Lung (tissue), 12 donors: ENCODE measurements around the gene MARCHF3. TPM values are rescaled to one million over a fixed set of nuclear protein-coding genes. Genes with fewer than 3 reads are reported as not detected.

Experiments used
- ATAC-seq: fragments of 200-7000 bp; cut with Tn5 transposase; one replicate; pipeline ENCODE4 v1.9.1; 2020; ENCODE audit warnings: moderate number of reproducible peaks; ENCODE audit not compliant: insufficient read depth, low FRiP score
- DNase-seq, 3 donors: peaks; one replicate each; pipeline ENCODE4 v3.0.0-alpha.2; 2013 to 2017
- H3K27ac ChIP-seq, 2 donors: one replicate each; pipeline ENCODE4 v1.5.1; 2013; ENCODE audit warnings: mild to moderate bottlenecking in 2 of 2, moderate library complexity in 2 of 2, control low read depth in 1 of 2, inconsistent platforms in 1 of 2, low read depth in 1 of 2, low read length in 1 of 2
- H3K27me3 ChIP-seq, 3 donors: one replicate each; pipeline ENCODE4 v1.5.1; 2013; ENCODE audit warnings: low read length in 2 of 3; ENCODE audit not compliant: control insufficient read depth in 3 of 3, insufficient read depth in 3 of 3
- H3K36me3 ChIP-seq, 4 donors: one replicate each; pipeline ENCODE4 v1.5.1; 2013; ENCODE audit warnings: low read length in 4 of 4, mild to moderate bottlenecking in 1 of 4, moderate library complexity in 1 of 4; ENCODE audit not compliant: control insufficient read depth in 4 of 4, insufficient read depth in 4 of 4
- H3K4me1 ChIP-seq, 5 donors: one replicate each; pipeline ENCODE4 v1.5.1; 2013; ENCODE audit warnings: low read length in 5 of 5, mild to moderate bottlenecking in 2 of 5, moderate library complexity in 1 of 5; ENCODE audit not compliant: control insufficient read depth in 5 of 5, insufficient read depth in 5 of 5
- H3K4me3 ChIP-seq: one replicate; pipeline ENCODE4 v1.5.1; 2013; ENCODE audit warnings: mild to moderate bottlenecking, control low read depth, moderate library complexity
- H3K9ac ChIP-seq, 2 donors: one replicate each; pipeline ENCODE4 v1.5.1; 2013; ENCODE audit warnings: low read length in 2 of 2, control low read depth in 1 of 2; ENCODE audit not compliant: insufficient read depth in 1 of 2
- H3K9me3 ChIP-seq, 4 donors: one replicate each; pipeline ENCODE4 v1.5.1; 2013; ENCODE audit warnings: low read length in 3 of 4, mild to moderate bottlenecking in 1 of 4, moderate library complexity in 1 of 4; ENCODE audit not compliant: control insufficient read depth in 4 of 4, insufficient read depth in 3 of 4
- CTCF ChIP-seq: IDR thresholded peaks from 2 replicates; pipeline ENCODE4 v1.5.1; 2012; ENCODE audit warnings: mild to moderate bottlenecking; ENCODE audit errors: control extremely low read depth, extremely low read depth
- WGBS, 2 donors: extraction: QIAGEN DNeasy Blood & Tissue Kit; methylation state at CpG; one replicate each; pipeline ENCODE4 v1.1.7; 2013; 5-methylcytosine and 5-hydroxymethylcytosine counted together
- polyA plus RNA-seq, 2 donors: library from polyadenylated mRNA; stranded (reverse); fragments of 200-250 nt; gene quantifications; one replicate each; pipeline ENCODE4 v1.2.1, GENCODE V29; 2013
- total RNA-seq, 2 donors: library from RNA; depleted of rRNA in 1 of 2; stranded (reverse); fragments of >200 nt in 1 of 2; gene quantifications; one replicate each; pipeline ENCODE4 v1.2.1, GENCODE V29; 2014 to 2021
- donor health status: control.
- donor health status: control.
- donor health status: Bipolar disorder and iron deficiency.
- donor health status: healthy.
- donor health status: DM: yes; HTN: yes; CAD: no.

MARCHF3 gene
- total and polyA plus RNA-seq, 4 donors = 3.7 to 17.0 (median 13.1) TPM

- peak; percentile 71 to 94 (median 85) for DNase-seq
- no peak for TF ChIP-seq CTCF
- H3K4me3 ChIP-seq = no peak overlapping the region
- H3K9me3 ChIP-seq = no peaks in the 10 kb centered on the region
- H3K36me3 ChIP-seq = peaks cover 0 to 2% (median 0%) of the 10 kb centered on the region in 4 donors
- peak overlapping the region; percentile 32 to 69 for H3K27ac ChIP-seq
- no peaks in the 10 kb centered on the region for H3K27me3 ChIP-seq
- WGBS, 2 donors = 56 to 72% methylated on average over 5 of the region's 5 CpGs
- no peak for ATAC-seq
- no peak overlapping the region for H3K9ac ChIP-seq
- peaks cover 6 to 19% (median 8%) of the 10 kb centered on the region in 5 donors for H3K4me1 ChIP-seq
Measured at GRCh38 chr5:126920291-126920690, 110.1 kb downstream of the MARCHF3 start.

- Histone ChIP-seq H3K27ac (peak overlapping the region; percentile 62 to 69), H3K4me1 (peaks cover 6 to 19% (median 8%) of the 10 kb centered on the region in 5 donors), H3K36me3 (peaks cover 0 to 5% (median 0%) of the 10 kb centered on the region in 4 donors), H3K9me3 (peaks cover 0 to 2% (median 0%) of the 10 kb centered on the region in 4 donors), H3K9ac (no peak overlapping the region), H3K4me3 (no peak overlapping the region), H3K27me3 (no peaks in the 10 kb centered on the region)
- ATAC-seq (no peak), DNase-seq (peak in 1 of 3 donors; percentile 47)
- 66 to 84% methylated on average over 7 of the region's 7 CpGs for WGBS, 2 donors
- TF ChIP-seq CTCF = no peak
Measured at GRCh38 chr5:126919566-126919965, 110.8 kb downstream of the MARCHF3 start.

GRCh38 chr5:126918615-126918957, 111.8 kb downstream of the MARCHF3 start:
- peaks cover 0 to 2% (median 0%) of the 10 kb centered on the region in 4 donors for H3K9me3 ChIP-seq
- DNase-seq (no peak), ATAC-seq (no peak)
- no peak overlapping the region for H3K27ac ChIP-seq
- whole genome bisulfite sequencing, 2 donors = 77 to 83% methylated on average over 3 of the region's 3 CpGs
- H3K9ac ChIP-seq = no peak overlapping the region
- no peak for TF ChIP-seq CTCF
- peaks cover 0 to 5% (median 0%) of the 10 kb centered on the region in 4 donors for H3K36me3 ChIP-seq
- H3K4me1 ChIP-seq = peaks cover 6 to 20% (median 8%) of the 10 kb centered on the region in 5 donors
- H3K4me3 ChIP-seq = no peak overlapping the region
- H3K27me3 ChIP-seq = no peaks in the 10 kb centered on the region
